HL-60 (cell line): ENCODE measurements around the gene CDC45.
A peak's percentile ranks its signal among the peaks of the same experiment; 100 is the strongest.

Source experiments
- CTCF ChIP-seq: IDR thresholded peaks from one replicate; pipeline ENCODE4 v1.5.1; 2011; ENCODE audit warnings: low read length, control low read depth, inconsistent platforms; ENCODE audit not compliant: insufficient read depth
- GABPA ChIP-seq: IDR thresholded peaks from 2 replicates; pipeline ENCODE4 v1.6.1; 2012; ENCODE audit warnings: low read depth
- POLR2AphosphoS5 ChIP-seq: IDR thresholded peaks from 2 replicates; pipeline ENCODE4 v1.6.1; 2012; ENCODE audit warnings: low read depth
- REST ChIP-seq: IDR thresholded peaks from 2 replicates; pipeline ENCODE4 v1.6.1; 2012; ENCODE audit warnings: low read depth; ENCODE audit not compliant: insufficient replicate concordance

GRCh38 chr22:19431649-19432132 is 48.0 kb upstream of the CDC45 start, which contains the start of gene HIRA:
- TF ChIP-seq CTCF, result no peak
- TF ChIP-seq POLR2AphosphoS5, result no peak
- no peak for TF ChIP-seq REST
- peak; percentile 93 for TF ChIP-seq GABPA
